Breast epithelium (tissue), 3 donors: ENCODE data around the gene NDUFB8.

Source experiments
- CTCF ChIP-seq, 3 donors: fragments of 450-650 bp; IDR thresholded peaks; one replicate each; pipeline ENCODE4 v1.5.1; 2016 to 2017; ENCODE audit warnings: antibody characterized with exemption in 3 of 3, mild to moderate bottlenecking in 3 of 3, moderate library complexity in 3 of 3
- POLR2A ChIP-seq: fragments of 450-650 bp; IDR thresholded peaks from one replicate; pipeline ENCODE4 v1.6.1; 2016; ENCODE audit warnings: antibody characterized with exemption, mild to moderate bottlenecking, moderate library complexity

- no peak for TF ChIP-seq CTCF (IDR thresholded peaks at IDR 0.05)
- no peak for TF ChIP-seq POLR2A
Measured at GRCh38 chr10:100483876-100484666, 45.6 kb downstream of the NDUFB8 start.
